Osteocyte (in vitro differentiated cells): Measurements from ENCODE around the gene DNAJC5. TPM values are rescaled to one million over a fixed set of nuclear protein-coding genes. Genes with fewer than 3 reads are reported as not detected.

Source experiments
- DNase-seq: peaks from one replicate; pipeline ENCODE4 v3.0.0; 2021; ENCODE audit warnings: mixed read lengths; ENCODE audit not compliant: unreplicated experiment; ENCODE audit errors: extremely low spot score
- H3K27ac Mint-ChIP-seq: one replicate; pipeline ENCODE4 v1.8.0; 2021; ENCODE audit warnings: mild to moderate bottlenecking, mixed read lengths; ENCODE audit not compliant: unreplicated experiment
- H3K27me3 Mint-ChIP-seq: one replicate; pipeline ENCODE4 v1.8.0; 2021; ENCODE audit warnings: mixed read lengths; ENCODE audit not compliant: unreplicated experiment
- H3K36me3 Mint-ChIP-seq: one replicate; pipeline ENCODE4 v1.8.0; 2021; ENCODE audit warnings: mixed read lengths; ENCODE audit not compliant: unreplicated experiment
- H3K4me1 Mint-ChIP-seq: one replicate; pipeline ENCODE4 v1.8.0; 2021; ENCODE audit warnings: mixed read lengths; ENCODE audit not compliant: unreplicated experiment
- H3K4me3 Mint-ChIP-seq: one replicate; pipeline ENCODE4 v1.8.0; 2021; ENCODE audit warnings: mild to moderate bottlenecking, moderate library complexity, mixed read lengths; ENCODE audit not compliant: unreplicated experiment
- H3K9me3 Mint-ChIP-seq: one replicate; pipeline ENCODE4 v1.8.0; 2021; ENCODE audit warnings: mixed read lengths; ENCODE audit not compliant: unreplicated experiment
- total RNA-seq: library from RNA; stranded (reverse); gene quantifications from 2 replicates; pipeline ENCODE4 v1.2.1, GENCODE V29; 2021
- TF ChIP-seq, protein P1 (sequence below): fragments of 200-600 bp; sonication (generic); IDR thresholded peaks from 2 replicates; pipeline ENCODE4 v1.5.0; 2021; ENCODE audit warnings: antibody characterized with exemption, mild to moderate bottlenecking, moderate library complexity

DNAJC5 gene
- total RNA-seq, 1 donor from 2014 or later: 41.2 TPM

DNA sequence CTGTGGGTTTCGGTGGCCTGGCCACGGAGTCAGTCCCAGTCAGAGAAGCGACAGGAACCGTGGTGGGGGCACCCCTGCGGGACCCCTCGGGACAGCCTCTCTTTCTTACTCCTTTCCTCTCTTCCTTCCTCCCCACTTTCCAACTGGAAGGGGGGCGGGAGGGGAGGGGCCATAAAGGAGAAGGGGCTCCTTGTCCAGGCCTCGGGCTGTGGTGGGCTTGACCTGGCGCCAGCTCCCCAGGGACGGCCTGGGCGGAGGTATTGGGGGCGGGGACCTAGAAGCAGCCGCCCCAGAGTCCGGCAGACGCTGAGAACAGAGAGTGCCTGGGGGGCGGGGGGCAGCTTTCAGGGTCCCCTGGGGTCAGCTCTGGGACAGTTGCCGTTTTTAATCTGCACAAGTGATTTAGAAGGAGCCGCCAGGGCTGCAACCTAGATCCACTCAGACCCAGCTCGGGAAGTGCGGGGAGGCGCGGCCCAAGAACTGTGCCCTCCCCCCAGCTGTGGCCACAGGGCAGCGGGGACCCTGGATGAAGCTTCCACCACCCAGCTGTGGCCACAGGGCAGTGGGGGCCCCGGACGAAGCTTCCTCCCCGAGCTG is 40.1 kb upstream of the DNAJC5 start:
- no peaks in the 10 kb centered on the region for H3K9me3 Mint-ChIP-seq
- DNase-seq: no peak
- H3K4me3 Mint-ChIP-seq: no peak overlapping the region
- no peaks in the 10 kb centered on the region for H3K27me3 Mint-ChIP-seq
- H3K27ac Mint-ChIP-seq: no peak overlapping the region
- H3K4me1 Mint-ChIP-seq: peaks cover 48% of the 10 kb centered on the region
- no peaks in the 10 kb centered on the region for H3K36me3 Mint-ChIP-seq
- TF ChIP-seq, protein P1, sequence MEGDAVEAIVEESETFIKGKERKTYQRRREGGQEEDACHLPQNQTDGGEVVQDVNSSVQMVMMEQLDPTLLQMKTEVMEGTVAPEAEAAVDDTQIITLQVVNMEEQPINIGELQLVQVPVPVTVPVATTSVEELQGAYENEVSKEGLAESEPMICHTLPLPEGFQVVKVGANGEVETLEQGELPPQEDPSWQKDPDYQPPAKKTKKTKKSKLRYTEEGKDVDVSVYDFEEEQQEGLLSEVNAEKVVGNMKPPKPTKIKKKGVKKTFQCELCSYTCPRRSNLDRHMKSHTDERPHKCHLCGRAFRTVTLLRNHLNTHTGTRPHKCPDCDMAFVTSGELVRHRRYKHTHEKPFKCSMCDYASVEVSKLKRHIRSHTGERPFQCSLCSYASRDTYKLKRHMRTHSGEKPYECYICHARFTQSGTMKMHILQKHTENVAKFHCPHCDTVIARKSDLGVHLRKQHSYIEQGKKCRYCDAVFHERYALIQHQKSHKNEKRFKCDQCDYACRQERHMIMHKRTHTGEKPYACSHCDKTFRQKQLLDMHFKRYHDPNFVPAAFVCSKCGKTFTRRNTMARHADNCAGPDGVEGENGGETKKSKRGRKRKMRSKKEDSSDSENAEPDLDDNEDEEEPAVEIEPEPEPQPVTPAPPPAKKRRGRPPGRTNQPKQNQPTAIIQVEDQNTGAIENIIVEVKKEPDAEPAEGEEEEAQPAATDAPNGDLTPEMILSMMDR: no peak

- Mint-ChIP-seq H3K27ac (no peak overlapping the region), H3K9me3 (no peaks in the 10 kb centered on the region), H3K36me3 (no peaks in the 10 kb centered on the region), H3K27me3 (no peaks in the 10 kb centered on the region), H3K4me3 (no peak overlapping the region), H3K4me1 (peaks cover 48% of the 10 kb centered on the region)
- DNase-seq: no peak
- TF ChIP-seq, protein P1: no peak
These were observed 39.4 kb upstream of the DNAJC5 start for GRCh38 chr20:63855363-63856097.

- no peak overlapping the region for H3K27ac Mint-ChIP-seq
- no peaks in the 10 kb centered on the region for H3K9me3 Mint-ChIP-seq
- TF ChIP-seq, protein P1: no peak
- no peaks in the 10 kb centered on the region for H3K36me3 Mint-ChIP-seq
- no peaks in the 10 kb centered on the region for H3K27me3 Mint-ChIP-seq
- H3K4me3 Mint-ChIP-seq: no peak overlapping the region
- H3K4me1 Mint-ChIP-seq: peaks cover 48% of the 10 kb centered on the region
- DNase-seq: no peak
These were observed 38.8 kb upstream of the DNAJC5 start for GRCh38 chr20:63856098-63856511.

GRCh38 chr20:63857764-63858392 is 37.0 kb upstream of the DNAJC5 start:
- peaks cover 45% of the 10 kb centered on the region for H3K4me1 Mint-ChIP-seq
- no peaks in the 10 kb centered on the region for H3K9me3 Mint-ChIP-seq
- H3K36me3 Mint-ChIP-seq: no peaks in the 10 kb centered on the region
- no peaks in the 10 kb centered on the region for H3K27me3 Mint-ChIP-seq
- DNase-seq: no peak
- TF ChIP-seq, protein P1: no peak
- H3K27ac Mint-ChIP-seq: peak overlapping the region; percentile 82
- H3K4me3 Mint-ChIP-seq: peak overlapping the region; percentile 29
